ENCODE results near the gene BRIX1. TPM values are rescaled to one million over a fixed set of nuclear protein-coding genes. Genes with fewer than 3 reads are reported as not detected.
A peak's percentile ranks its signal among the peaks of the same experiment; 100 is the strongest.

Gene BRIX1
- total RNA-seq, 2 experiments from 2014 or later: 77.3 to 78.8 TPM

DNA sequence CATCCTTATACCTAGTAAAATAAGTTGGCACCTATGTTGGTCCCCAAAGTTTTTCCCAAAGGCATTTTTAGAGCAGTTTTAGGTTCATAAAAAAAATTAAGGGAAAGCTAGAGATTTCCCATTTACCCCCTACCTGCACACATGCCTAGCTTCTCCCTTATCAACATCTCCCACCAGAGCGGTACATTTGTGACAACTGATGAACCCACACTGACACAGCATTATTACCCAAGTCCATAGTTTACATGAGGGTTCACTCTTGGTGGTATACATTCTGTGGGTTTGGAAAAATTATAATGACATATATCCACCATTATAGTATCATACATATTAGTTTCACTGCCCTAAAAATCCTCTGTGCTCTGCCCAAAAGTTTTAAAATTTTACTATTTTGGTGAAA lies 12.3 kb upstream of the BRIX1 start:
- POLR2A ChIA-PET: interaction anchor here (1.0 kb wide), 1 partner anchor 380 kb away, joined by 3 read pairs; no protein-coding TSS in a partner anchor
- CTCF ChIA-PET: interaction anchor here (0.6 to 2.0 kb wide), 5 partner anchors 10 to 429 kb away, joined by 3 to 11 read pairs (median 5); no protein-coding TSS in a partner anchor
- H3K4me1 Mint-ChIP-seq (ENCODE audit: low read depth): no peaks in the 10 kb centered on the region
- ATAC-seq (no peak), DNase-seq (no peak)
- H3K27ac Mint-ChIP-seq: no peak overlapping the region
- TF ChIP-seq, protein P1, sequence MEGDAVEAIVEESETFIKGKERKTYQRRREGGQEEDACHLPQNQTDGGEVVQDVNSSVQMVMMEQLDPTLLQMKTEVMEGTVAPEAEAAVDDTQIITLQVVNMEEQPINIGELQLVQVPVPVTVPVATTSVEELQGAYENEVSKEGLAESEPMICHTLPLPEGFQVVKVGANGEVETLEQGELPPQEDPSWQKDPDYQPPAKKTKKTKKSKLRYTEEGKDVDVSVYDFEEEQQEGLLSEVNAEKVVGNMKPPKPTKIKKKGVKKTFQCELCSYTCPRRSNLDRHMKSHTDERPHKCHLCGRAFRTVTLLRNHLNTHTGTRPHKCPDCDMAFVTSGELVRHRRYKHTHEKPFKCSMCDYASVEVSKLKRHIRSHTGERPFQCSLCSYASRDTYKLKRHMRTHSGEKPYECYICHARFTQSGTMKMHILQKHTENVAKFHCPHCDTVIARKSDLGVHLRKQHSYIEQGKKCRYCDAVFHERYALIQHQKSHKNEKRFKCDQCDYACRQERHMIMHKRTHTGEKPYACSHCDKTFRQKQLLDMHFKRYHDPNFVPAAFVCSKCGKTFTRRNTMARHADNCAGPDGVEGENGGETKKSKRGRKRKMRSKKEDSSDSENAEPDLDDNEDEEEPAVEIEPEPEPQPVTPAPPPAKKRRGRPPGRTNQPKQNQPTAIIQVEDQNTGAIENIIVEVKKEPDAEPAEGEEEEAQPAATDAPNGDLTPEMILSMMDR (IDR thresholded peaks at IDR 0.05): no peak
- H3K9me3 Mint-ChIP-seq: no peaks in the 10 kb centered on the region
- intact Hi-C loops (cut with micrococcal nuclease): no loop called here
- H3K27me3 Mint-ChIP-seq: no peaks in the 10 kb centered on the region
- no peak overlapping the region for H3K4me3 Mint-ChIP-seq
- peaks cover 17% of the 10 kb centered on the region for H3K36me3 Mint-ChIP-seq (ENCODE audit: low read depth)

DNA sequence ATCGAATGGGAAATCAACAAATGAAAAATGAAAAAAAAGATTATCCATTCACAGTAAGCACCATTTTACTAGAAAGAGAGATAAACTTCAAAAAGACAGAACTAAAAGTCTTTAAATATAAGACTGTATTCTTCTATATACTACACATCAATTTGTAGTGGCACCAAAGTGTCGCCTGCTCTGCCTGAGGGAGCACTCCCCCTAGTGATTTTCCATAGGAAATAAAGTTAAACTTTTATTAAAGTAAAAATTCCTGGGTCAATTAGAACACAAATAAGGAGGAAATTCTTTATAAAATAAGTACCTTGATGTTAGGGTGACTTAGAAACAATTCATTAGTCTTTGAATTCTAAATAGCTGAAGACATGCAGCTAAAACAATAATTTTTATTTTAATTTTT lies 9.9 kb upstream of the BRIX1 start:
- DNase-seq: no peak
- Mint-ChIP-seq H3K4me3 (no peak overlapping the region), H3K9me3 (no peaks in the 10 kb centered on the region), H3K4me1 (ENCODE audit: low read depth) (peaks cover 4% of the 10 kb centered on the region), H3K27ac (no peak overlapping the region), H3K27me3 (no peaks in the 10 kb centered on the region), H3K36me3 (ENCODE audit: low read depth) (peaks cover 34% of the 10 kb centered on the region)
- TF ChIP-seq, protein P1 (IDR thresholded peaks at IDR 0.05): no peak
- ATAC-seq: no peak
- CTCF ChIA-PET: interaction anchor here (1.1 to 3.4 kb wide), 4 partner anchors 8 to 420 kb away, joined by 4 to 12 read pairs (median 6); no protein-coding TSS in a partner anchor
- intact Hi-C loops (cut with micrococcal nuclease): no loop called here
- POLR2A ChIA-PET: interaction anchor here (1.3 to 1.7 kb wide), 2 partner anchors 9 to 11 kb away, joined by 5 to 6 read pairs; partner anchors contain the start of genes BRIX1 and RAD1

DNA sequence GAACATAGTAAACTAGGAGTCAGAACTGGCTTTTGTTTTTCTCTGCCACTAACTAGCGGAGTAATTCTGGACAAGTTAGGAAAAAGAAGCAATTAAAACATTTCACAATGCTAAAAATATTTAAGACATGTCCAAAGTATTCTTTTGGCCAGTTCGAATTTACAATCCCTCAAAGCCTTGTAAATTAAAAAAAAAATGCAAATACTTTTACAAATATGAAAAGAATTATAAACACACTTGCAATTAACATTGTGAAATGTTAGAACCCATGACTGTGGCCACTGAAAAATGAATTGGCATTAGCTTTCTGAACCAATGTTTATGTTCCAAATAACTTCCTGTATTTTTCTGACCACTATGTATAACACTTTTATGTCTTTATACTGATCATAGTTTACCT lies 2.4 kb upstream of the BRIX1 start:
- peaks cover 28% of the 10 kb centered on the region for H3K4me1 Mint-ChIP-seq (ENCODE audit: low read depth)
- H3K36me3 Mint-ChIP-seq (ENCODE audit: low read depth): peaks cover 62% of the 10 kb centered on the region
- POLR2A ChIA-PET: interaction anchor here (1.2 to 2.5 kb wide), 2 partner anchors 17 to 20 kb away, joined by 3 to 5 read pairs; partner anchors contain the start of gene DNAJC21
- TF ChIP-seq, protein P1 (IDR thresholded peaks at IDR 0.05): no peak
- no peak overlapping the region for H3K4me3 Mint-ChIP-seq
- no peak for DNase-seq
- CTCF ChIA-PET: interaction anchor here (0.7 to 1.0 kb wide), 2 partner anchors 21 to 144 kb away, joined by 3 read pairs; no protein-coding TSS in a partner anchor
- no peak overlapping the region for H3K27ac Mint-ChIP-seq
- H3K27me3 Mint-ChIP-seq: no peaks in the 10 kb centered on the region
- intact Hi-C loops (cut with micrococcal nuclease): no loop called here
- no peak for ATAC-seq
- H3K9me3 Mint-ChIP-seq: no peaks in the 10 kb centered on the region

DNA sequence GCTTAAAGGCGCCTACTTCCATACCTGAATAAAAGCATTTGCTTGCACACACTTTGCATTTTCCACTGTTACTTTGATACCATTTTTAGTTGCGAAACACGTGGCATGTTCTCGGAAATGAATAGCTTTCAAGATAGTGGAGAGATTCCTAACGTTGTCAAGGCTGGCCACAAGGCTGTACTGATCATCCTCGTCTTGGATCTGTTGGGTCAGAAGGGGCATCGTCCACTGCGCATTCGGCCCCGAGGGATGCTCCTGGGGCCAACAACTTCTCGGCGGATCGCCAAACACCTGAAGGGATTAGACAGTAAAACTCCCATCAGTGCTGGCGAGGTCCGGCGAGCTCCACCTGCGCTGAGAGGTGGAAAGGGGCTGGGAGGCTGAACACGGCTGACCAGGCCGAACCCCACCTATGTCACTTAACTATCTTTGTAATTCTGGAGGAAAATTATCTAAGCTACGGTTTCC lies 806 bp upstream of the BRIX1 start:
- no peaks in the 10 kb centered on the region for H3K9me3 Mint-ChIP-seq
- ChIA-PET CTCF (interaction anchor here (0.6 to 2.7 kb wide), 6 partner anchors 9 to 428 kb away, joined by 3 to 13 read pairs (median 6); partner anchors contain the start of gene DNAJC21), POLR2A (interaction anchor here (0.6 to 4.4 kb wide), 12 partner anchors 8 to 919 kb away, joined by 3 to 70 read pairs (median 4); partner anchors contain the start of genes DNAJC21 and TTC23L)
- H3K4me1 Mint-ChIP-seq (ENCODE audit: low read depth): peaks cover 30% of the 10 kb centered on the region
- no peaks in the 10 kb centered on the region for H3K27me3 Mint-ChIP-seq
- H3K27ac Mint-ChIP-seq: no peak overlapping the region
- intact Hi-C loops (cut with micrococcal nuclease): no loop called here
- ATAC-seq: peak; percentile 1
- H3K4me3 Mint-ChIP-seq: no peak overlapping the region
- TF ChIP-seq, protein P1 (IDR thresholded peaks at IDR 0.05): no peak
- DNase-seq: peak; percentile 12
- peaks cover 57% of the 10 kb centered on the region for H3K36me3 Mint-ChIP-seq (ENCODE audit: low read depth)

DNA sequence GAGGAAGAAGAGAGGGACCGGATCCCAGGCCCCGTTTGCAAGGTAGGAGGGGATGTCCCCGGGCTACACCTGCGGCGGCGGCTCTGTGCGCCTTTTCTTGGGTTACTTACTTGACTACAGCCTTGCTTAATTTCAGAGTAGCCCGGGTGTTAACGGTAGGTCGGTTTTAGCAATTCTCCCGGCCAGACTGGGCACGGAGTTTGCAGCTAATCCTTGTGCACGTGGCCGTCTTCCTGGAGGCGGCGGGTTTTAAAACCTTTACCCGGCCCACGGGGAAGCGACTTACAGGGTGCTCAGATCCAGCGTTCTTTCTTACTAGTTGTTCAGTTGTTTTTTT lies 313 bp downstream of the BRIX1 start:
- TF ChIP-seq, protein P1 (IDR thresholded peaks at IDR 0.05): no peak
- POLR2A ChIA-PET: interaction anchor here (0.8 to 4.4 kb wide), 8 partner anchors 8 to 87 kb away, joined by 3 to 70 read pairs (median 6); partner anchors contain the start of genes DNAJC21 and TTC23L
- H3K27me3 Mint-ChIP-seq: no peaks in the 10 kb centered on the region
- intact Hi-C loops (cut with micrococcal nuclease): no loop called here
- ATAC-seq (peak; percentile 5), DNase-seq (no peak)
- no peak overlapping the region for H3K4me3 Mint-ChIP-seq
- CTCF ChIA-PET: interaction anchor here (1.0 to 2.7 kb wide), 8 partner anchors 8 to 430 kb away, joined by 3 to 13 read pairs (median 4); partner anchors contain the start of gene DNAJC21
- peaks cover 29% of the 10 kb centered on the region for H3K4me1 Mint-ChIP-seq (ENCODE audit: low read depth)
- no peaks in the 10 kb centered on the region for H3K9me3 Mint-ChIP-seq
- peaks cover 56% of the 10 kb centered on the region for H3K36me3 Mint-ChIP-seq (ENCODE audit: low read depth)
- no peak overlapping the region for H3K27ac Mint-ChIP-seq

Measured in activated CD8-positive, alpha-beta T cell treated with anti-CD3 and anti-CD28 coated beads for 36 hours (primary cell).